Glomerular visceral epithelial cell (primary cell): ENCODE data around the gene OR11H6.
"Not testable (repeated sequence)": the region's sequence is repeated elsewhere in the genome, so short reads cannot be mapped to it uniquely, and the experiment has no call there.

ENCODE experiments used
- DNase-seq: peaks from one replicate; pipeline ENCODE4 v3.0.0-alpha.2; 2016; ENCODE audit errors: extremely low spot score

Gene OR11H6

GRCh38 chr14:20223410-20223809, at the start of gene OR11H6:
TSS of gene OR11H6 (plus strand) at chr14:20223710. CDS start at chr14:20223710, 0 bp downstream.
- no peak for DNase-seq

- not testable (repeated sequence) for DNase-seq
These were observed 49.3 kb upstream of the OR11H6 start for GRCh38 chr14:20174205-20174604.

- DNase-seq = no peak
These were observed 47.2 kb upstream of the OR11H6 start for GRCh38 chr14:20176330-20176729.

GRCh38 chr14:20177433-20177974, 46.0 kb upstream of the OR11H6 start:
- no peak for DNase-seq

GRCh38 chr14:20179218-20179617, 44.3 kb upstream of the OR11H6 start:
- DNase-seq = no peak

- no peak for DNase-seq
These were observed 43.6 kb upstream of the OR11H6 start for GRCh38 chr14:20179880-20180279.

- no peak for DNase-seq
These were observed 43.0 kb upstream of the OR11H6 start for GRCh38 chr14:20180486-20180885.

GRCh38 chr14:20184181-20184580, 39.3 kb upstream of the OR11H6 start:
- DNase-seq = no peak

- no peak for DNase-seq
These were observed 32.9 kb upstream of the OR11H6 start, which contains the start of gene OR11G2 for GRCh38 chr14:20190596-20190995. TSS of gene OR11G2 (plus strand) at chr14:20190896. CDS start at chr14:20197438, 6,542 bp downstream.

GRCh38 chr14:20191396-20191795, 32.1 kb upstream of the OR11H6 start:
- no peak for DNase-seq

GRCh38 chr14:20194101-20194500, 29.4 kb upstream of the OR11H6 start:
- no peak for DNase-seq

- DNase-seq = not testable (repeated sequence)
These were observed 28.3 kb upstream of the OR11H6 start for GRCh38 chr14:20195170-20195569.

- DNase-seq = no peak
These were observed 27.6 kb upstream of the OR11H6 start for GRCh38 chr14:20195911-20196310.

- no peak for DNase-seq
These were observed 26.1 kb upstream of the OR11H6 start for GRCh38 chr14:20197459-20197858.

GRCh38 chr14:20198991-20199390, 24.5 kb upstream of the OR11H6 start:
- DNase-seq = no peak

GRCh38 chr14:20204721-20205120, 18.8 kb upstream of the OR11H6 start:
- no peak for DNase-seq

GRCh38 chr14:20209595-20209994, 13.9 kb upstream of the OR11H6 start:
- no peak for DNase-seq

GRCh38 chr14:20212406-20212805, 11.1 kb upstream of the OR11H6 start:
- DNase-seq = not testable (repeated sequence)

GRCh38 chr14:20215196-20215595, 8.3 kb upstream of the OR11H6 start:
- DNase-seq = no peak

GRCh38 chr14:20219033-20219432, 4.5 kb upstream of the OR11H6 start:
- DNase-seq = no peak

- no peak for DNase-seq
These were observed 5.2 kb downstream of the OR11H6 start, which contains the start of gene OR11H7 for GRCh38 chr14:20228681-20229080. TSS of gene OR11H7 (plus strand) at chr14:20228981.

- not testable (repeated sequence) for DNase-seq
These were observed 11.9 kb downstream of the OR11H6 start for GRCh38 chr14:20235415-20235814.

GRCh38 chr14:20247646-20248246, 24.2 kb downstream of the OR11H6 start:
- no peak for DNase-seq
